Neutrophil (primary cell): ENCODE results near the gene TIGD6.

Experiments used
- H3K27ac ChIP-seq: fragments of 200-600 bp; sonication (generic); 2 replicates; pipeline ENCODE4 v1.5.1; 2016; ENCODE audit warnings: mild to moderate bottlenecking, moderate library complexity
- H3K27me3 ChIP-seq: fragments of 200-600 bp; sonication (generic); 2 replicates; pipeline ENCODE4 v1.6.0; 2016; ENCODE audit warnings: mild to moderate bottlenecking
- H3K36me3 ChIP-seq: fragments of 200-600 bp; sonication (generic); 2 replicates; pipeline ENCODE4 v1.5.1; 2017
- H3K4me1 ChIP-seq, 2 experiments: fragments of 200-600 bp in 1 of 2; sonication (generic) in 1 of 2; 1 replicate in 1 of 2; 2 replicates in 1 of 2; pipeline versions ENCODE4 v1.5.1 to v1.6.1; 2013 to 2016; ENCODE audit warnings: low read depth in 1 of 2, low read length in 1 of 2, mild to moderate bottlenecking in 1 of 2, moderate library complexity in 1 of 2; ENCODE audit not compliant: control insufficient read depth in 1 of 2, insufficient read depth in 1 of 2
- H3K4me3 ChIP-seq, 2 experiments: fragments of 200-600 bp in 1 of 2; sonication (generic) in 1 of 2; 1 replicate in 1 of 2; 2 replicates in 1 of 2; pipeline ENCODE4 v1.5.1; 2013 to 2016; ENCODE audit warnings: low read depth in 1 of 2, low read length in 1 of 2, mild to moderate bottlenecking in 1 of 2, moderate library complexity in 1 of 2
- H3K9me3 ChIP-seq: fragments of 200-600 bp; sonication (generic); 2 replicates; pipeline ENCODE4 v1.5.1; 2016
- TF ChIP-seq, protein P1 (sequence below): fragments of 200-600 bp; sonication (generic); IDR thresholded peaks from 2 replicates; pipeline ENCODE4 v1.5.1; 2016; ENCODE audit warnings: antibody characterized with exemption

Gene TIGD6

DNA sequence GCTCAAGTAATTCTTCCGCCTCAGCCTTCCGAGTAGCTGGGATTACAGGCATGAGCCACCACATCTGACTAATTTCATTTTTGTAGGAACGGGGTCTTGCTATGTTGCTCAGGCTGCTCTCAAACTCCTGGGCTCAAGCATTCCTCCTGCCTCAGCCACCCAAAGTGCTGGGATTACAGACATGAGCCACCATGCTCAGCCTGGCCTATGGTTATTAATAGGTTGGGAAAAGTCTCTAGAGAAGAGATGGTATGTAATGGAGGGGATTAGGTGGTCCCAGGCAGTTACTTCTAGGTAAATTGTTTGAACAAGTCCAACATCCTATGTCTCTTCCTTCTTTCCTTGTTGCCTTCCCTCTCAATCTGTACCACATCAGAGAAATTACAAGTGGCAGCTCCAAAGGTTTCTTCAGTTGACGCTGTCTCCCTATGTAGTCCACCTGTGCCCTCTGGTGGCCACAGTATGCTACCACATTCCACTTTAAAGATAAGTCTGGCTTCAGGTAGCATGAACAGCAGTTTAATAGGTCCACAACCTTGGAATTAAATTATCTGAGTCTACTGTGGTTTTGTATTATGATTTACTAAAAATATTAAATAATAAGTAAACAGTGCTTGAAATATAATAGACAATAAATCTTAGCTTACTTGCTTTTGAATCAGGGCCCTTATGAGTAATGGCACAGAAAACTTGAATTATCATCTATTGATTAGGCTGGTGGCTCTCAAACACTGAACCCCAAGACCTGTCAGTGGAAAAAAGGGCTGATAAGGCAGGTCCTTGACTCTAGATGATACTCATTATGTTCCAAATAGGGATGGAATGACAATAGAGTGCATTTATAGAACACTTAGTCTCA, 9.7 kb downstream of the TIGD6 start:
- no peaks in the 10 kb centered on the region for H3K9me3 ChIP-seq
- peaks cover 5% of the 10 kb centered on the region for H3K36me3 ChIP-seq
- no peaks in the 10 kb centered on the region for H3K27me3 ChIP-seq
- no peaks in the 10 kb centered on the region for H3K4me1 ChIP-seq
- TF ChIP-seq, protein P1, sequence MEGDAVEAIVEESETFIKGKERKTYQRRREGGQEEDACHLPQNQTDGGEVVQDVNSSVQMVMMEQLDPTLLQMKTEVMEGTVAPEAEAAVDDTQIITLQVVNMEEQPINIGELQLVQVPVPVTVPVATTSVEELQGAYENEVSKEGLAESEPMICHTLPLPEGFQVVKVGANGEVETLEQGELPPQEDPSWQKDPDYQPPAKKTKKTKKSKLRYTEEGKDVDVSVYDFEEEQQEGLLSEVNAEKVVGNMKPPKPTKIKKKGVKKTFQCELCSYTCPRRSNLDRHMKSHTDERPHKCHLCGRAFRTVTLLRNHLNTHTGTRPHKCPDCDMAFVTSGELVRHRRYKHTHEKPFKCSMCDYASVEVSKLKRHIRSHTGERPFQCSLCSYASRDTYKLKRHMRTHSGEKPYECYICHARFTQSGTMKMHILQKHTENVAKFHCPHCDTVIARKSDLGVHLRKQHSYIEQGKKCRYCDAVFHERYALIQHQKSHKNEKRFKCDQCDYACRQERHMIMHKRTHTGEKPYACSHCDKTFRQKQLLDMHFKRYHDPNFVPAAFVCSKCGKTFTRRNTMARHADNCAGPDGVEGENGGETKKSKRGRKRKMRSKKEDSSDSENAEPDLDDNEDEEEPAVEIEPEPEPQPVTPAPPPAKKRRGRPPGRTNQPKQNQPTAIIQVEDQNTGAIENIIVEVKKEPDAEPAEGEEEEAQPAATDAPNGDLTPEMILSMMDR: peak; percentile 83
- H3K27ac ChIP-seq: no peak overlapping the region
- no peak overlapping the region for H3K4me3 ChIP-seq

DNA sequence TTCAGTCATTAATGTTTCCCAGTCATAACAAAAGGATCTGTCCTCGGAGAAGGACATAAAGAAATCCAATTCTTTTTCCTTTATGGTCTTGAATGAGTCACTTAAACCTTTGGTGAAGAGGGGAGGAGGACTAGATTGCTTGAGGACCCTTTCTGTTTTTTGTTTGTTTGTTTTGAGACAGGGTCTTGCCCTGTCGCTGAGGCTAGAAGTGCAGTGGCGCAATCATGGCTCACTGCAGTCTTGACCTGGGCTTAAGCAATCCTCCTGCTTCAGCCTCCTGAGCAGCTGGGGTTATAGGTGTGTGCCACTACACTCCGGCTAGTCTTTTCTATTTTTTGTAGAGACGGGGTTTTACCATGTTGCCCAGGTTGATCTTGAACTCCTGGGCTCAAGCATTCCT, 12.3 kb downstream of the TIGD6 start:
- Histone ChIP-seq H3K9me3 (no peaks in the 10 kb centered on the region), H3K4me3 (no peak overlapping the region), H3K27ac (no peak overlapping the region), H3K36me3 (no peaks in the 10 kb centered on the region), H3K4me1 (no peaks in the 10 kb centered on the region), H3K27me3 (no peaks in the 10 kb centered on the region)
- TF ChIP-seq, protein P1: no peak

DNA sequence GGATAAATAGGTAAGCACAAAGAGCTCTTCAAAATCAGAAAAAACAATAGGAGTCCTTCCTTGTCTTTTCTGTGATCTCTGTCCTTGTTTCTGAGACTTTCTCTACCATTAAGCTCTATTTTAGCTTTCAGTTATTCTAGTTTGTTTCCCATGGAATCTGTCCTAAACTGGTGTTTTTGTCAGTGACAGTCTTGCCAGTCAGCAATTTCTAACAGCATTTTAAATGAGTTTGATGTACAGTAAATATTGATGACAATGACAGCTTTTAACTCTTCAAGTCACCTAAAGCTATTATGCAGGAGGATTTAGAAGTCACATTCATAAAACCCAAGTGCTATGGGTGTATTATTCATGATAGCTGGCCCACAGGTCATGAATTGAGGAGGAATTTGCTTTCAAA, 17.9 kb downstream of the TIGD6 start:
- Histone ChIP-seq H3K27me3 (no peaks in the 10 kb centered on the region), H3K4me1 (no peaks in the 10 kb centered on the region), H3K9me3 (no peaks in the 10 kb centered on the region), H3K36me3 (peaks cover 29% of the 10 kb centered on the region), H3K27ac (no peak overlapping the region), H3K4me3 (no peak overlapping the region)
- TF ChIP-seq, protein P1: no peak

DNA sequence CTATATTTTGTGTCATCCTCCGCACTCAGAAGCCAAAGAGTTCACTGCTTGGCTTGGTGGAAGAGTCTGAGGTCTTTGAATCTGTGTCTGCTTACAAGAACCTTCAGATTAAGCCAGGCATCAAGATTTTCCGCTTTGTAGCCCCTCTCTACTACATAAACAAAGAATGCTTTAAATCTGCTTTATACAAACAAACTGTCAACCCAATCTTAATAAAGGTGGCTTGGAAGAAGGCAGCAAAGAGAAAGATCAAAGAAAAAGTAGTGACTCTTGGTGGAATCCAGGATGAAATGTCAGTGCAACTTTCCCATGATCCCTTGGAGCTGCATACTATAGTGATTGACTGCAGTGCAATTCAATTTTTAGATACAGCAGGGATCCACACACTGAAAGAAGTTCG, 19.2 kb downstream of the TIGD6 start:
- peaks cover 29% of the 10 kb centered on the region for H3K36me3 ChIP-seq
- H3K27ac ChIP-seq: no peak overlapping the region
- H3K27me3 ChIP-seq: no peaks in the 10 kb centered on the region
- H3K4me3 ChIP-seq: no peak overlapping the region
- no peaks in the 10 kb centered on the region for H3K9me3 ChIP-seq
- TF ChIP-seq, protein P1: no peak
- H3K4me1 ChIP-seq: no peaks in the 10 kb centered on the region

DNA sequence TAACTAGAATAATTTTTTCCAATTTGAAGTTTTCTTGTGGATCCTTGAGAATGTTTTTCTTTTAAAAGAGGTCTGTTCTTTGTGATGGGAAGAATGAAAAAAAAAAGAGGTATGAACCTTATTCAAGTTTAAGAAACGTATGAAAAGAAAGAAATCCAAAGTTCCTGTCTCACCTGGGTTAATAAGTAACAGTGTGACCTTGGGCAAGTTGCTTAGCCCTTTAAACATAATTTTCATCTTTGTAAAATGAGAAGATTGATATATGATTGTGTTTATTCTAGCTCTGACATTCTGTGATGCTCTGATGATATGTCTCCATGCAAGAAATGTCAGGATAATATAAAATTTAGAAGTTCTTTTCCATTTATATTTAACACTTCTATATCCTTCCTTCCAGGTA, 20.6 kb downstream of the TIGD6 start:
- Histone ChIP-seq H3K27ac (no peak overlapping the region), H3K9me3 (no peaks in the 10 kb centered on the region), H3K4me3 (no peak overlapping the region), H3K36me3 (peaks cover 29% of the 10 kb centered on the region), H3K27me3 (no peaks in the 10 kb centered on the region), H3K4me1 (no peaks in the 10 kb centered on the region)
- TF ChIP-seq, protein P1: no peak
